Karpas-422 (cell line): ENCODE results near the gene SCN2A. TPM values are rescaled to one million over a fixed set of nuclear protein-coding genes. Genes with fewer than 3 reads are reported as not detected.

Experiments
- DNase-seq: peaks from one replicate; pipeline ENCODE4 v3.0.0-alpha.2; 2015
- H2AFZ ChIP-seq: fragments of 200-600 bp; sonication (generic); 2 replicates; pipeline ENCODE4 v1.6.1; 2014; ENCODE audit warnings: antibody characterized with exemption, low read length, mixed read lengths
- H3K27ac ChIP-seq: fragments of 200-600 bp; sonication (generic); 2 replicates; pipeline ENCODE4 v1.5.1; 2014; ENCODE audit warnings: mild to moderate bottlenecking, low read length, moderate library complexity
- H3K27me3 ChIP-seq: fragments of 200-600 bp; sonication (generic); 2 replicates; pipeline ENCODE4 v1.6.1; 2014; ENCODE audit warnings: low read length, mixed read lengths
- H3K36me3 ChIP-seq: fragments of 200-600 bp; sonication (generic); 2 replicates; pipeline ENCODE4 v1.6.1; 2014; ENCODE audit warnings: low read length, mixed read lengths; ENCODE audit not compliant: insufficient read depth
- H3K4me1 ChIP-seq: fragments of 200-600 bp; sonication (generic); 2 replicates; pipeline ENCODE4 v1.6.1; 2014; ENCODE audit warnings: mild to moderate bottlenecking, low read length, mixed read lengths
- H3K4me2 ChIP-seq: fragments of 200-600 bp; sonication (generic); 2 replicates; pipeline ENCODE4 v1.6.1; 2014; ENCODE audit warnings: low read length, low read depth, mild to moderate bottlenecking; ENCODE audit not compliant: poor library complexity, severe bottlenecking
- H3K4me3 ChIP-seq: fragments of 200-600 bp; sonication (generic); 2 replicates; pipeline ENCODE4 v1.5.1; 2014; ENCODE audit warnings: mild to moderate bottlenecking, antibody characterized with exemption, low read length, mixed read lengths
- H3K79me2 ChIP-seq: fragments of 200-600 bp; sonication (generic); 2 replicates; pipeline ENCODE4 v1.6.1; 2014; ENCODE audit warnings: mild to moderate bottlenecking, low read length, mixed read lengths
- H3K9ac ChIP-seq: fragments of 200-600 bp; sonication (generic); 2 replicates; pipeline ENCODE4 v1.6.0; 2014; ENCODE audit warnings: low read length
- H3K9me2 ChIP-seq: fragments of 200-600 bp; sonication (generic), shearing (Covaris generic); replicated peaks from 2 replicates; pipeline ENCODE4 v1.6.0; 2014; ENCODE audit warnings: mild to moderate bottlenecking, low read length, moderate library complexity; ENCODE audit not compliant: insufficient read depth
- H3K9me3 ChIP-seq: fragments of 300-700, 200-600 bp; sonication (generic); 2 replicates; pipeline ENCODE4 v1.6.1; 2014; ENCODE audit warnings: low read length, mixed read lengths
- H4K20me1 ChIP-seq: fragments of 200-600 bp; sonication (generic); 2 replicates; pipeline ENCODE4 v1.6.1; 2014; ENCODE audit warnings: mild to moderate bottlenecking, antibody characterized with exemption, low read length, low read depth; ENCODE audit not compliant: insufficient read depth
- total RNA-seq: library from RNA; depleted of rRNA; stranded (reverse); fragments of >200 nt; shearing (Covaris generic); gene quantifications from 2 replicates; pipeline ENCODE4 v1.2.3, GENCODE V29; 2014; ENCODE audit warnings: low replicate concordance

The SCN2A gene
- total RNA-seq, 1 experiment from 2014 or later: 0.75 TPM

DNA sequence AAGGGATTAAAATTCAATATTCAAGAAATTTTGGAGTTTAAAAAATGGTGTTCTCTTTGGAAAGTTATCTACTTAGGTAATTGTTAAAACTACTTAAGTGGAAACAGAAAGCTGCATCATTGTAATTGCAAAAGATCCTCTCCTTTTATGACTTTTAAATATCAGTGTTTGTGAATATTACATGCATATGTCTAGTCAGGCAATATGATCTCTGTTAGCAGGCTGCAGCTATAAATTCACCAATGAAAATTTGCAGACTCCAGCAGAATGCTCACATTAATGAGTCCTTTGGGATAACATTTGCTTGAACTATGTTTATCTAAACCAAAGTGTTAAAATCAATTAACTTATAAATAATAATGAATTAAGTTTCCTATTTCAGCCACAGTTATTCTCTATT is 171.1 kb downstream of the SCN2A start:
- no peaks in the 10 kb centered on the region for H3K27me3 ChIP-seq
- H4K20me1 ChIP-seq: no peaks in the 10 kb centered on the region
- no peak for DNase-seq
- H3K9ac ChIP-seq: no peak overlapping the region
- H3K27ac ChIP-seq: no peak overlapping the region
- no peak overlapping the region for H3K4me2 ChIP-seq
- H3K79me2 ChIP-seq: no peaks in the 10 kb centered on the region
- H3K9me3 ChIP-seq: no peaks in the 10 kb centered on the region
- H2AFZ ChIP-seq: no peak overlapping the region
- no peaks in the 10 kb centered on the region for H3K4me1 ChIP-seq
- no peak overlapping the region for H3K4me3 ChIP-seq
- H3K36me3 ChIP-seq: no peaks in the 10 kb centered on the region
- H3K9me2 ChIP-seq: no peaks in the 10 kb centered on the region

DNA sequence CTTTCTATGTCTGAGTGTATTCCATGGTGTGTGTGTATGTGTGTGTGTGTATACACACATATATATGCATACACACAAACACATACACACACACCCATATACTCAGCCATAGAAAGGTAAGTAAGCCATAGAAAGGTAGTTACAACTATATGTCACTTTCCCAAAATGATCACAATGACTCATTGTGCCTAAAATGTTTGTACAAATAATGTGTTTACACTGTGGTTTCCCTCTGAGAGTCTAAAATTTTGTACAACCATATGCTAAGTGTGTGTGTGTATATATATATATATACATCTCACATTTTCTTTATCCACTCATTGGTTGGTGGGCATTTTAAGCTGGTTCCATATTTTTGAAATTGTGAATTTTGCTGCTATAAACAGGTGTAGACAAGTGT is 175.0 kb downstream of the SCN2A start:
- Histone ChIP-seq H3K9ac (no peak overlapping the region), H3K27ac (no peak overlapping the region), H3K9me3 (peaks cover 4% of the 10 kb centered on the region; the same call in 1 of the 2 replicates), H4K20me1 (no peaks in the 10 kb centered on the region), H3K4me3 (no peak overlapping the region), H2AFZ (no peak overlapping the region), H3K4me2 (no peak overlapping the region), H3K36me3 (no peaks in the 10 kb centered on the region), H3K4me1 (no peaks in the 10 kb centered on the region), H3K27me3 (no peaks in the 10 kb centered on the region), H3K9me2 (no peaks in the 10 kb centered on the region), H3K79me2 (no peaks in the 10 kb centered on the region)
- DNase-seq: no peak

DNA sequence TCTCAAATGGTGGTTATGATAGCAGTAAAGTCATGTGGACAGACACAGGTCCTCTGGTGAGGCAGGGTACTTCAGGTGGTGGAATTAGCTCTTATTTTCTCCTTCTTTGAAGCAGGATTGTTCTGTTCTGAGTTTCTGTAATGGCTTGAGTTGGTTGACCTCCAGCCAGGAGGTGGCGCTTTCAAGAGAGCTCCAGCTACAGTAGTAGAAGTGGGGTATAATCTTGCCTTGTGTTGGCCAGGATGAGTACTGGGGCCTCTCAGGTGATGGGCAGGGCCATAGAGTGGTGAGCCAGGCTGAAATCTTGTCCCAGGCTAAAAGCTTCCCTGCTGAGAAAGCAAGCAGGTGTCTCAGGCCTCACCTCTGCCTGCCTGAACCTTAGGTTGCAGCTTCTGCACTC is 177.8 kb downstream of the SCN2A start:
- no peak overlapping the region for H3K9ac ChIP-seq
- H3K79me2 ChIP-seq: no peaks in the 10 kb centered on the region
- H3K4me1 ChIP-seq: no peaks in the 10 kb centered on the region
- no peak overlapping the region for H3K4me3 ChIP-seq
- H4K20me1 ChIP-seq: no peaks in the 10 kb centered on the region
- peaks cover 4% of the 10 kb centered on the region; the same call in 1 of the 2 replicates for H3K9me3 ChIP-seq
- DNase-seq: peak; percentile 43
- no peaks in the 10 kb centered on the region for H3K9me2 ChIP-seq
- no peak overlapping the region for H3K4me2 ChIP-seq
- no peak overlapping the region for H2AFZ ChIP-seq
- no peak overlapping the region for H3K27ac ChIP-seq
- H3K36me3 ChIP-seq: no peaks in the 10 kb centered on the region
- no peaks in the 10 kb centered on the region for H3K27me3 ChIP-seq

DNA sequence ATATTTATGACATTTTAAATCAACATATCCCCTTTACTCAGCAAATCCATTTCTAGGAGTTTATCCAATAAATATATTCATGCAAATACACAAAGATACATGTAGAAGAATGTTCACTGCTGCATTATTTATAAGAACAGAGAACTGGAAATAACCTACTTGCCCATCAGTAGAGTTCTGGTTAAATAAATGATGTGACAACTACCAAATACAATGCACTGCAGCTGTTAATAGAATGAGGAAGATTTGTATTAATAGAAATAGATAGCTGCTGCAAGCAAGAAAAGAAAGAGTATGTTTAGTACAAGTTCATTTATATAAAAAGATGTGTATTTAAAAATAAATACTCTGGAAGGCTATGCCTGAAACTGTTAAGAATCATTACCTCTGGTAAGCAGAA is 181.0 kb downstream of the SCN2A start:
- Histone ChIP-seq H3K4me1 (no peaks in the 10 kb centered on the region), H2AFZ (no peak overlapping the region), H3K79me2 (no peaks in the 10 kb centered on the region), H3K36me3 (no peaks in the 10 kb centered on the region), H3K27ac (no peak overlapping the region), H4K20me1 (no peaks in the 10 kb centered on the region), H3K27me3 (no peaks in the 10 kb centered on the region), H3K4me3 (no peak overlapping the region), H3K4me2 (no peak overlapping the region), H3K9me2 (no peaks in the 10 kb centered on the region), H3K9ac (no peak overlapping the region), H3K9me3 (peaks cover 4% of the 10 kb centered on the region; the same call in 1 of the 2 replicates)
- no peak for DNase-seq

DNA sequence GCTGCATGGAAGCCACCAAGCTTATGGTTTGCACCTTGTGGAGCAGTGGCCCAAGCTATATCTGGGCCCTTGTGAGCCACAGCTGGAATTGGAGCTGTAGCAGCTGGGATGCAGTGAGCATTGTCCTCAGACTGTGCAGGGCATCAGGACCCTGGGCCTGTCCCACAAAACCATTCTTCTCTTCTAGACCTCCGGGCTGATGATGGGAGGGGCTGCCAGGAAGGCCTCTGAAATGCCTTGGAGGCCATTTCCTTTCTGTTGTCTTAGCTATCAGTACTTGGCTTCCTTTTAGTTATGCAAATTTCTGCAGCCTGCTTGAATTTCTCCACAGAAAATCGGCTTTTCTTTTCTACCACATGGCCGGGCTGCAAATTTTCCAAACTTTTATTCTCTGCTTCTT is 183.9 kb downstream of the SCN2A start:
- Histone ChIP-seq H2AFZ (no peak overlapping the region), H3K4me1 (no peaks in the 10 kb centered on the region), H3K9me3 (no peaks in the 10 kb centered on the region), H3K9ac (no peak overlapping the region), H3K9me2 (no peaks in the 10 kb centered on the region), H3K36me3 (no peaks in the 10 kb centered on the region), H3K79me2 (no peaks in the 10 kb centered on the region), H3K27me3 (no peaks in the 10 kb centered on the region), H3K27ac (no peak overlapping the region), H4K20me1 (no peaks in the 10 kb centered on the region), H3K4me3 (no peak overlapping the region), H3K4me2 (no peak overlapping the region)
- DNase-seq: no peak

DNA sequence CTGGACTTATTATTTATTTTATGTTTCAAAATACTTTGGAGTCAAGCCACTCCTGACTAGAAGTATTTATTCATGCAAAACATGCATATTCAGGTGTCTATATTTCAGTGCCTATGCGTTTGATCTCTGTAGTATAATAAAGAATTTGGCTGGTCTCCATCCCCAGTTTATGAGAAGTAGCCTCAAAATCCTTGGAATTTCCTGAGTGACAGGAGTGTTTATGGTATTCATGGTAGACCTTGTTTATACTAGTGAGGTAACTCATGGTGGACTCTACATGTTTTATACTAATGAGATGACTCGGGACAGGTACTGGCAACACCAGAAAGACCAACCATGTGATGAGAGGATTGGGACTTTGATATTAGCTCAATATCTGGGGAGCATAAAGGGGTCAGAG is 186.3 kb downstream of the SCN2A start:
- no peaks in the 10 kb centered on the region for H4K20me1 ChIP-seq
- no peak overlapping the region for H3K4me2 ChIP-seq
- no peak overlapping the region for H3K9ac ChIP-seq
- no peaks in the 10 kb centered on the region for H3K36me3 ChIP-seq
- H3K27me3 ChIP-seq: no peaks in the 10 kb centered on the region
- no peak overlapping the region for H2AFZ ChIP-seq
- no peak for DNase-seq
- H3K9me2 ChIP-seq: no peaks in the 10 kb centered on the region
- H3K9me3 ChIP-seq: no peaks in the 10 kb centered on the region
- no peaks in the 10 kb centered on the region for H3K4me1 ChIP-seq
- no peak overlapping the region for H3K4me3 ChIP-seq
- no peak overlapping the region for H3K27ac ChIP-seq
- no peaks in the 10 kb centered on the region for H3K79me2 ChIP-seq

DNA sequence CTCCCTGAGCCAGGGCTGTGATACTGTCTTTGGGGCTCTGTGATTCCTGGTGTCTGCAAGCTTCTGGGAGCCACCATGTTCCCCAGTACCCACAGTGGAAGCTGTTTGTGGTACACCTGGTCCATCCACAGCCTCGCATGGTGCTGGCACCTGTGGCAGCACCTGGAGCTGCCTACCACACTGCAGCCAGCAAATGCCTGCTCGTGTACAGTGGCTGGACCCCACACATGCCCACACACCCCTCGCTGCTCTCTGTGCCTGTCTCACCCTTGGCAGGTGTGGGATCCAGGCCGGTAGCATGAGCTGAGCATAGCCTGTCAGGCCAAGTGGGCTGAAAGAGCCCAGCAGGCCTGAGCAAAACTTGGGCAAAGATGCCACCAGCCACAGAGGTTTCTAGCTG is 188.5 kb downstream of the SCN2A start:
- Histone ChIP-seq H3K4me1 (no peaks in the 10 kb centered on the region), H2AFZ (no peak overlapping the region), H3K4me2 (no peak overlapping the region), H3K9me3 (no peaks in the 10 kb centered on the region), H3K4me3 (no peak overlapping the region), H3K79me2 (no peaks in the 10 kb centered on the region), H3K9me2 (no peaks in the 10 kb centered on the region), H3K36me3 (no peaks in the 10 kb centered on the region), H4K20me1 (no peaks in the 10 kb centered on the region), H3K27me3 (no peaks in the 10 kb centered on the region), H3K27ac (no peak overlapping the region), H3K9ac (no peak overlapping the region)
- no peak for DNase-seq

DNA sequence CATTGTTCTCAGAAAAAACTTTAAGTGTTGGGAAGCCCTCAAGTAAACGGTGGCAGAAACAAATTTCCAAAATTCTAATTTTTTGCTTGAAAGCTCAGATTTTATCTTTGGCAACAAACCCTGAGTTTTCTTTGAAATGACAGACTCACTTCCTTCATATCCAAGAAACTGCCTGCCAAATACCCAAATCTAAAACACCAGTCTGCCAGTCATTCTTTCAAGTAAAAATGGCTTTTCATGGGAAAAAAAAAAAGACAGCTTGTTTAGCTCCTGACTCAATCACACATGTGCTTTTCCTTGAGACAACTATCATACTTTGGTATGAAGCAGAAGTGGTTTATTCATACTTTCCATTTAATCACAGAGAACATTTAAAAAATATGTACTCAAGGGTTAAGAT is 189.7 kb downstream of the SCN2A start:
- H3K9ac ChIP-seq: no peak overlapping the region
- no peaks in the 10 kb centered on the region for H4K20me1 ChIP-seq
- no peak overlapping the region for H3K4me3 ChIP-seq
- H3K36me3 ChIP-seq: no peaks in the 10 kb centered on the region
- H3K9me2 ChIP-seq: no peaks in the 10 kb centered on the region
- no peak overlapping the region for H2AFZ ChIP-seq
- H3K27ac ChIP-seq: no peak overlapping the region
- H3K9me3 ChIP-seq: no peaks in the 10 kb centered on the region
- no peak for DNase-seq
- no peaks in the 10 kb centered on the region for H3K79me2 ChIP-seq
- H3K4me1 ChIP-seq: no peaks in the 10 kb centered on the region
- no peak overlapping the region for H3K4me2 ChIP-seq
- no peaks in the 10 kb centered on the region for H3K27me3 ChIP-seq

DNA sequence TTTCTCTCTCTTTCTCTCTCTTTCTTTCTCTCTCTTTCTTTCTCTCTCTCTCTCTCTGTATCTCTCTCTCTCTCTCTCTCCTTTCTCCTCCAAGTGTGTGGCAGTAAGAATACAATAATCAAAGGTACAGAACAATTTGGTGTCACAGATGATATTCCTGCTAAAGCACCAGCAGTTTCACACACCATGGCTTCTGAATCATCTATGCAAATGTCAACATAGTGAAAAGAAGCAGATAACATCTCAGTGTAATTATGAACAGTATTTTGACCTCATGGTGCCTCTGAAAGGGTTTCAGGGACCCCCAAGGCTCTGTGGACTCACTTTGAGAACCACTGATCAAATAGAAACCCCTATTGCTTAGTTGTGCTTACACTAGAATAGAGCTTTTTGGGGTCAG is 191.8 kb downstream of the SCN2A start:
- H3K79me2 ChIP-seq: no peaks in the 10 kb centered on the region
- H3K4me1 ChIP-seq: no peaks in the 10 kb centered on the region
- no peak overlapping the region for H3K27ac ChIP-seq
- H2AFZ ChIP-seq: no peak overlapping the region
- no peak for DNase-seq
- H3K4me3 ChIP-seq: no peak overlapping the region
- H3K36me3 ChIP-seq: no peaks in the 10 kb centered on the region
- no peak overlapping the region for H3K4me2 ChIP-seq
- no peaks in the 10 kb centered on the region for H3K9me3 ChIP-seq
- H3K9me2 ChIP-seq: no peaks in the 10 kb centered on the region
- no peak overlapping the region for H3K9ac ChIP-seq
- no peaks in the 10 kb centered on the region for H4K20me1 ChIP-seq
- no peaks in the 10 kb centered on the region for H3K27me3 ChIP-seq
